Heart left ventricle (tissue), 13 donors: ENCODE measurements around the gene ITGB1BP1.

Experiments used
- POLR2A ChIP-seq, 2 donors: fragments of 450-650 bp; IDR thresholded peaks; one replicate each; pipeline ENCODE4 v1.6.1; 2017; ENCODE audit warnings: antibody characterized with exemption in 2 of 2, mild to moderate bottlenecking in 2 of 2, moderate library complexity in 2 of 2
- TF ChIP-seq, protein P1 (sequence below), 12 donors: fragments of 200-600 bp; sonication (generic) in 4 of 12; IDR thresholded peaks; one replicate each; pipeline versions ENCODE4 v1.5.0 to v1.8.0; 2018 to 2022; ENCODE audit warnings: antibody characterized with exemption in 12 of 12, mild to moderate bottlenecking in 5 of 12
- donor health status: ischemic (EF 13 %, LVEDD 7.1; RV severe dilation, severe dysfunction).
- donor health status: DM: no; HTN: yes; CAD: no.
- donor health status: DM: no; HTN: no; CAD: no.
- donor health status: ischemic (EF 25% LVEDD 6.9; RV normal size, moderate dysfunction).
- donor health status: ischemic (EF 25% LVEDD 5.7; RV mildly dilated, moderate dysfunction).
- donor health status: ischemic (EF 35%, LVEDD 5.7; RV mildly dilated, moderate dysfunction).
- donor health status: nonischemic (EF 11% LVEDD 7.7; RV severe dilation, severe dysfunction).
- donor health status: DM: yes; HTN: yes; CAD: no.
- donor health status: PGD.
- donor health status: ischemic (EF 29% LVEDD 5.4; RV normal size, mild dysfunction).
- donor health status: nonischemic (EF 23%, LVEDD 6.1; RV moderate dilation, normal function).

DNA sequence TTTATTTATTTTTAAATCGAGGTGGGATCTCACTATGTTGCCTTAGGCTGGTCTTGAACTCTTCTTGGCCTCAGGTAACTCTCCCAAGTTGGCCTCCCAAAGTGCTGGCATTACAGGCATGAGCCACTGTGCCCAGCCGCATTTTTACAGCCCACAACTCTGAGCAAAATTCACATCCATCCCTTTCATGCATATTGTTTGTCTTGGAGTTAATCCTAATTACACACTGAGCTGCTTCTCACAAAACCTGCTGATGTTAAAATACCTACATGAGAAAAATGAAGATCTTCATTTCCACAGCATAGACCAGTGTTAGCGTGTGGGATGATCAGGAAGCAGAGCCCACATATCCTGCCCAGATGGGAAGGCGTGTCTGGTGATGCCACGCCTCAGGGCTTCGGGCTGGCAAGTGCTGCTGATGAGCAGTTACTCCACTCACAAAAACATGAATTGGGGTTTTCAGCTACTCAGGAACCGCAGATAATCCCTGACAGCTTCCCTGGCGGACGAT is 14.6 kb downstream of the ITGB1BP1 start:
- TF ChIP-seq, protein P1, sequence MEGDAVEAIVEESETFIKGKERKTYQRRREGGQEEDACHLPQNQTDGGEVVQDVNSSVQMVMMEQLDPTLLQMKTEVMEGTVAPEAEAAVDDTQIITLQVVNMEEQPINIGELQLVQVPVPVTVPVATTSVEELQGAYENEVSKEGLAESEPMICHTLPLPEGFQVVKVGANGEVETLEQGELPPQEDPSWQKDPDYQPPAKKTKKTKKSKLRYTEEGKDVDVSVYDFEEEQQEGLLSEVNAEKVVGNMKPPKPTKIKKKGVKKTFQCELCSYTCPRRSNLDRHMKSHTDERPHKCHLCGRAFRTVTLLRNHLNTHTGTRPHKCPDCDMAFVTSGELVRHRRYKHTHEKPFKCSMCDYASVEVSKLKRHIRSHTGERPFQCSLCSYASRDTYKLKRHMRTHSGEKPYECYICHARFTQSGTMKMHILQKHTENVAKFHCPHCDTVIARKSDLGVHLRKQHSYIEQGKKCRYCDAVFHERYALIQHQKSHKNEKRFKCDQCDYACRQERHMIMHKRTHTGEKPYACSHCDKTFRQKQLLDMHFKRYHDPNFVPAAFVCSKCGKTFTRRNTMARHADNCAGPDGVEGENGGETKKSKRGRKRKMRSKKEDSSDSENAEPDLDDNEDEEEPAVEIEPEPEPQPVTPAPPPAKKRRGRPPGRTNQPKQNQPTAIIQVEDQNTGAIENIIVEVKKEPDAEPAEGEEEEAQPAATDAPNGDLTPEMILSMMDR (IDR thresholded peaks at IDR 0.05): no peak
- no peak for TF ChIP-seq POLR2A (IDR thresholded peaks at IDR 0.05)
